ES-I3 (cell line): ENCODE data around the gene SGPP1.
A peak's percentile ranks its signal among the peaks of the same experiment; 100 is the strongest.
"Not testable (repeated sequence)": the region's sequence is repeated elsewhere in the genome, so short reads cannot be mapped to it uniquely, and the experiment has no call there.

Source experiments
- H3K36me3 ChIP-seq: 2 replicates; pipeline ENCODE4 v1.6.1; 2013; ENCODE audit warnings: mild to moderate bottlenecking, low read length, control low read depth, moderate library complexity; ENCODE audit not compliant: insufficient read depth
- H3K4me1 ChIP-seq: 2 replicates; pipeline ENCODE4 v1.6.1; 2013; ENCODE audit warnings: mild to moderate bottlenecking, control low read depth, low read length; ENCODE audit not compliant: insufficient read depth
- H3K9ac ChIP-seq: 2 replicates; pipeline ENCODE4 v1.6.1; 2013; ENCODE audit warnings: low read depth, mild to moderate bottlenecking, low read length, moderate library complexity
- H3K9me3 ChIP-seq: 2 replicates; pipeline ENCODE4 v1.6.1; 2013; ENCODE audit warnings: mild to moderate bottlenecking, low read length, moderate library complexity; ENCODE audit not compliant: control insufficient read depth, insufficient read depth

The SGPP1 gene

GRCh38 chr14:63647696-63648410 is 80.0 kb downstream of the SGPP1 start:
- Histone ChIP-seq H3K9ac (no peak overlapping the region), H3K9me3 (no peaks in the 10 kb centered on the region), H3K4me1 (no peaks in the 10 kb centered on the region), H3K36me3 (no peaks in the 10 kb centered on the region)

- Histone ChIP-seq H3K9ac (no peak overlapping the region), H3K4me1 (no peaks in the 10 kb centered on the region), H3K9me3 (no peaks in the 10 kb centered on the region), H3K36me3 (no peaks in the 10 kb centered on the region)
Observed at GRCh38 chr14:63644741-63645140, 83.1 kb downstream of the SGPP1 start.

GRCh38 chr14:63642656-63643382 is 85.0 kb downstream of the SGPP1 start:
- Histone ChIP-seq H3K36me3 (peaks cover 3% of the 10 kb centered on the region; the same call in 1 of the 2 replicates), H3K9me3 (no peaks in the 10 kb centered on the region), H3K9ac (peak overlapping the region; percentile 79), H3K4me1 (no peaks in the 10 kb centered on the region)

DNA sequence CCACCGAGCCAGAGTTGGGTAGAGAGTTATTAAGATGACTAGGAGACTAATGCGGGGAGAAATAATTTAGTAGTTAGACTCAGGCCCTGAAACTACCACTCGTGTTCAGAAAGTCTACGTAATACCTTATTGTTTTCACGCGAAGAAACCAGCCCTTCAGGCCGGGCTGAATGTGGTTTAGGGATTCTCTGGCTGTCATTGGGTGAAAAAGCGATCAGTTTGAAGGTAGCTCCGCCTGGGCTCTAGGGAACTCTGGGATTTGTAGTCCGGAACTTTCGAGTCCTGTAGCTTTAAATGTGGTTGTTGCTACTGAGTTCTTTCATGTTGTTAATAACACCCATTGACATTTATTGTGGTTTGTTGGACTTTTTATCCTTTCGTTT is 85.6 kb downstream of the SGPP1 start:
- H3K9ac ChIP-seq, result peak overlapping the region; percentile 79
- peaks cover 3% of the 10 kb centered on the region; the same call in 1 of the 2 replicates for H3K36me3 ChIP-seq
- no peaks in the 10 kb centered on the region for H3K4me1 ChIP-seq
- H3K9me3 ChIP-seq, result no peaks in the 10 kb centered on the region

DNA sequence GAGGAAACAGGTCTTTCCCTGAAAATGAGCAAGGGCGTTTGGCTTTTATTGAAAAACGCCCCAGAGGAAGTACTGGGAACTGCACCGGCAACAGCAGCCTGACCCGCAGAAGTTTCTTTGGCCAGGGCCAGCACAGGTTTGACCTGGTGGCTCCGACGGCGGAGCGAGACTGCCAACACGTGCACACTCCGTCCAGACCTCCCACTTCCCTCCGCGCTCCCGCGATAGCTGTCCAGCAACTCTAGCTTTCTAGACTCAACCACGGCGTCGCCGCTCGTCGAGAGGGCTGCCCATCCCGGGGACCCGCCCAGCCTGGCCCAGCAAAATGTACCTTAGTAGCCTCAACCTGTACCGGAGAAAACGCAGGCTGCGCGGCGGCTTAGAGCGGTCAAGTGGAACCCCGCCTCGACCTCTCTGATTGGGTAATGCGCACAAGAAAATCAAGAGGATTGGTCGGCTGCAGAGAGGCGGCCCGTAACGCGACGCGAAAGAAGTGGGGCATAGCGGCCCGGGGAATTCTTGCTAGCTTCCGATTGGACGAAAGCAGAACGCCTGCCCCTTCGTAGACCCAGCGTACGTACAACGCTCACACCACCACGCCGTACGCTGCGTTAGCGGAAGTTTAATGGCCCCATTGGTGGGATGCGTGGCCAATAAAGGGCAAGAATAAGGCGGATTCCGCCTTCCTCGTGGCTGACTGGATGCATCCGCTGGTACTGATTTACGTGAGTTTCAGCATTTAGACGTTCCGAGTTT is 86.2 kb downstream of the SGPP1 start, which contains the start of gene WDR89:
WDR89 (minus strand) TSS at position 399 of the 756 bp plus-strand sequence. CDS start 41,929 bp downstream, outside the sequence.
- Histone ChIP-seq H3K4me1 (no peaks in the 10 kb centered on the region), H3K36me3 (peaks cover 3% of the 10 kb centered on the region; the same call in 1 of the 2 replicates), H3K9me3 (no peaks in the 10 kb centered on the region), H3K9ac (peak within 1 kb of the TSS; percentile 79)

DNA sequence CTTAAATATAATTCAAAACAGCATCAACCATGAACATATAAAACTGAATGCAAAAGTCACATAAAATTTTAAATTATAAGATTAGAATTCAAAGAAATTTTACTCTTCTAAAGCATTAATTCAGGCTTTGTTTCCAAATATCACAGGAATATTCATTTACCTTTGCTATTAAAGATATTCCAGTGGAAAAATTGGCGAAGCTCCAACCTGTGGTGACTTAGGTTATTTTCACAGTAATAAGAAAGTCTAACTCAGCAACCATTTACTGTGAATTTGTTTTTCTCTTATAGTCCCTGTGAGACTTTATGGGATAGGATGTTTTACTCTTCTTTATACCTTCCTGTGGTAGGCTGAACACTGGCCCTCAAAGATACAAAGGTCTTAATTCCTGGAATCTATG is 89.4 kb downstream of the SGPP1 start:
- no peak overlapping the region for H3K9ac ChIP-seq
- H3K9me3 ChIP-seq, result no peaks in the 10 kb centered on the region
- H3K4me1 ChIP-seq, result no peaks in the 10 kb centered on the region
- peaks cover 3% of the 10 kb centered on the region; the same call in 1 of the 2 replicates for H3K36me3 ChIP-seq

DNA sequence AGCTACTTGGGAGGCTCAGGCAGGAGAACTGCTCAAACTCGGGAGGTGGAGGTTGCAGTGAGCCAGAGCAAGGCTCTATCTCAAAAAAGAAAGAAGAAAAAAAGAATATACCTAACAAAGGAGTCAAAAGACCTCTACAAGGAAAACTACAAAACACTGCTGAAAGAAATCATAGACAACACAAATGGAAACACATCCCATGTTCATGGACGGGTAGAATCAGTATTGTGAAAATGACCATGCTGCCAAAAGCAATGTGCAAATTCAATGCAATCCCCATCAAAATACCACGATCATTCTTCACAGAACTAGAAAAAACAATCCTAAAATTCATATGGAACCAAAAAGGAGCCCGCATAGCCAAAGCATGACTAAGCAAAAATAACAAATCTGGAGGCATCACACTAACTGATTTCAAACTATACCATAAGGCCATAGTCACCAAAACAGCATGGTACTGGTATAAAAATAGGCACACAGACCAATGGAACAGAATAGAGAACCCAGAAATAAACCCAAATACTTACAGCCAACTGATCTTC is 91.7 kb downstream of the SGPP1 start:
- not testable (repeated sequence) for H3K9me3 ChIP-seq, H3K4me1 ChIP-seq

More for the DNA sequence above, 91.7 kb downstream of the SGPP1 start:
- not testable (repeated sequence) for H3K9ac ChIP-seq, H3K36me3 ChIP-seq
